Vagina (tissue), 2 donors: ENCODE results near the gene BET1L. TPM values are rescaled to one million over a fixed set of nuclear protein-coding genes. Genes with fewer than 3 reads are reported as not detected.
"Not testable (repeated sequence)": the region's sequence is repeated elsewhere in the genome, so short reads cannot be mapped to it uniquely, and the experiment has no call there.

ENCODE experiments used
- DNase-seq, 2 donors: peaks; one replicate each; pipeline ENCODE4 v3.0.0-alpha.2; 2017; ENCODE audit errors: extremely low spot score in 2 of 2
- H3K27ac ChIP-seq: fragments of 200-600 bp; sonication (generic); one replicate; pipeline ENCODE4 v1.5.1; 2019
- H3K27me3 ChIP-seq: fragments of 200-600 bp; sonication (generic); one replicate; pipeline ENCODE4 v1.5.1; 2019
- H3K36me3 ChIP-seq, 2 donors: fragments of 200-600 bp; sonication (generic); one replicate each; pipeline ENCODE4 v1.5.1; 2017 to 2019
- H3K4me1 ChIP-seq: fragments of 200-600 bp; sonication (generic); one replicate; pipeline ENCODE4 v1.5.1; 2019
- H3K4me3 ChIP-seq, 2 donors: fragments of 200-600 bp; sonication (generic); 1 replicate in 1 of 2; 2 replicates in 1 of 2; pipeline ENCODE4 v1.5.1; 2016 to 2019
- H3K9me3 ChIP-seq: fragments of 200-600 bp; sonication (generic); one replicate; pipeline ENCODE4 v1.5.1; 2019
- CTCF ChIP-seq, 3 experiments: fragments of 450-650 bp in 2 of 3; fragments of 200-600 bp in 1 of 3; sonication (generic) in 1 of 3; IDR thresholded peaks; one replicate each; pipeline ENCODE4 v1.5.1; 2017 to 2019; ENCODE audit warnings: antibody characterized with exemption in 3 of 3, mild to moderate bottlenecking in 2 of 3, moderate library complexity in 2 of 3
- POLR2A ChIP-seq, 2 donors: fragments of 450-650 bp; IDR thresholded peaks; one replicate each; pipeline ENCODE4 v1.6.1; 2017; ENCODE audit warnings: antibody characterized with exemption in 2 of 2, mild to moderate bottlenecking in 2 of 2, moderate library complexity in 2 of 2
- POLR2AphosphoS5 ChIP-seq, 2 donors: sonication (generic); formaldehyde crosslinking; IDR thresholded peaks; one replicate each; pipeline ENCODE4 v1.9.0; 2017; ENCODE audit warnings: antibody characterized with exemption in 2 of 2, mild to moderate bottlenecking in 2 of 2, low read depth in 1 of 2; ENCODE audit not compliant: insufficient read depth in 1 of 2
- intact Hi-C: fragments of 100-400 bp; cut with DNase I; formaldehyde crosslinking; loops from one replicate; pipeline ENCODE4 v1.15.1; 2023
- total RNA-seq: library from RNA; depleted of rRNA; stranded (reverse); fragments of >200 nt; gene quantifications from one replicate; pipeline ENCODE4 v1.2.3, GENCODE V29; 2016

The BET1L gene
- total RNA-seq, 1 donor from 2014 or later = 26.5 TPM

GRCh38 chr11:249062-249461, 41.9 kb upstream of the BET1L start:
- H3K4me3 ChIP-seq = no peak overlapping the region
- TF ChIP-seq POLR2AphosphoS5 (IDR thresholded peaks at IDR 0.05; ENCODE audit: insufficient read depth in 1 of 2, low read depth in 1 of 2) (no peak), POLR2A (IDR thresholded peaks at IDR 0.05) (no peak), CTCF (IDR thresholded peaks at IDR 0.05) (no peak)

GRCh38 chr11:244376-244775, 37.2 kb upstream of the BET1L start:
- Histone ChIP-seq H3K9me3 (no peaks in the 10 kb centered on the region), H3K36me3 (peaks cover 0 to 69% of the 10 kb centered on the region in 2 donors), H3K4me1 (no peaks in the 10 kb centered on the region), H3K27me3 (no peaks in the 10 kb centered on the region), H3K27ac (no peak overlapping the region), H3K4me3 (no peak overlapping the region)
- DNase-seq = no peak
- intact Hi-C loops = no loop called here
- TF ChIP-seq POLR2A (IDR thresholded peaks at IDR 0.05) = no peak
- no peak for TF ChIP-seq CTCF (IDR thresholded peaks at IDR 0.05)
- no peak for TF ChIP-seq POLR2AphosphoS5 (IDR thresholded peaks at IDR 0.05; ENCODE audit: insufficient read depth in 1 of 2, low read depth in 1 of 2)

More at GRCh38 chr11:249062-249461, 41.9 kb upstream of the BET1L start:
- peaks cover 0 to 82% of the 10 kb centered on the region in 2 donors for H3K36me3 ChIP-seq
- DNase-seq = no peak
- no peaks in the 10 kb centered on the region for H3K4me1 ChIP-seq
- intact Hi-C loops = no loop called here
- no peaks in the 10 kb centered on the region for H3K9me3 ChIP-seq
- H3K27ac ChIP-seq = no peak overlapping the region
- no peaks in the 10 kb centered on the region for H3K27me3 ChIP-seq

- intact Hi-C loops = no loop called here
- Histone ChIP-seq H3K9me3 (no peaks in the 10 kb centered on the region), H3K4me1 (peaks cover 14% of the 10 kb centered on the region), H3K27ac (no peak overlapping the region), H3K4me3 (no peak overlapping the region), H3K27me3 (no peaks in the 10 kb centered on the region), H3K36me3 (peaks cover 0 to 44% of the 10 kb centered on the region in 2 donors)
- DNase-seq = peak in 1 of 2 donors; percentile 44
- no peak for TF ChIP-seq POLR2AphosphoS5 (IDR thresholded peaks at IDR 0.05; ENCODE audit: insufficient read depth in 1 of 2, low read depth in 1 of 2)
- no peak for TF ChIP-seq CTCF (IDR thresholded peaks at IDR 0.05)
- no peak for TF ChIP-seq POLR2A (IDR thresholded peaks at IDR 0.05)
These were observed 34.4 kb upstream of the BET1L start for GRCh38 chr11:241634-242033.

- peaks cover 0 to 32% of the 10 kb centered on the region in 2 donors for H3K36me3 ChIP-seq
- TF ChIP-seq POLR2A (IDR thresholded peaks at IDR 0.05) (no peak), POLR2AphosphoS5 (IDR thresholded peaks at IDR 0.05; ENCODE audit: insufficient read depth in 1 of 2, low read depth in 1 of 2) (no peak), CTCF (IDR thresholded peaks at IDR 0.05) (no peak)
- no peaks in the 10 kb centered on the region for H3K27me3 ChIP-seq
- intact Hi-C loops = no loop called here
- no peaks in the 10 kb centered on the region for H3K9me3 ChIP-seq
- DNase-seq = no peak
- no peak overlapping the region for H3K4me3 ChIP-seq
- H3K27ac ChIP-seq = no peak overlapping the region
- peaks cover 17% of the 10 kb centered on the region for H3K4me1 ChIP-seq
These were observed 33.1 kb upstream of the BET1L start for GRCh38 chr11:240315-240714.

GRCh38 chr11:238346-238745, 31.1 kb upstream of the BET1L start:
- H3K36me3 ChIP-seq = peaks cover 0 to 20% of the 10 kb centered on the region in 2 donors
- H3K4me3 ChIP-seq, DNase-seq, intact Hi-C loops, H3K9me3 ChIP-seq, H3K27ac ChIP-seq, H3K27me3 ChIP-seq: not testable (repeated sequence)
- peaks cover 25% of the 10 kb centered on the region for H3K4me1 ChIP-seq
